NCI-H187 treated with DMSO at 0.1 percent for 48 hours (cell line): Measurements from ENCODE around the gene YY1.
A peak's percentile ranks its signal among the peaks of the same experiment; 100 is the strongest.
"Not testable (repeated sequence)": the region's sequence is repeated elsewhere in the genome, so short reads cannot be mapped to it uniquely, and the experiment has no call there.

ENCODE experiments used
- DNase-seq: peaks from one replicate; lab custom pipeline; 2025; lab: John Stamatoyannopoulos, UW

The YY1 gene

DNA sequence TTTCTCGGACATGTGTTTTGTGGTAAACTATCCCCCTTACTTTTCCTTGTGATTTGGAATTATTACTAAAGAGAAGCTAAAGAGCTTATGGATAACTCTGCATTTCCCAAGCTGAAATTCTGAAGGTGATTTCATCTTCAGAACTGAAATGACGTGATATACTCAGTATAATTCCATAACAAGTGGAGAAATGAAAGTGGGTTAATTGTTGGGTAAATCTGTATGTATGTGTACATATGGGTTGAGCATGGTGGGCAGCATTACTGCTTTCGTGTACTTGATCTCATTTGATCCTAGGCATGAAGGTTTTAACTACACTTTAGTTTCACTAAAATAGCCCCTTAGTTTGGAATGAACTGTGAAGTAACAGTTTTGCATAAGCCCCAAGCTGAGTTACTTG is 4.1 kb downstream of the YY1 start:
- DNase-seq = no peak

- DNase-seq = peak; percentile 22
Observed at GRCh38 chr14:100246809-100247428, 8.0 kb downstream of the YY1 start.

- no peak for DNase-seq
Observed at GRCh38 chr14:100250732-100251465, 12.0 kb downstream of the YY1 start.

DNA sequence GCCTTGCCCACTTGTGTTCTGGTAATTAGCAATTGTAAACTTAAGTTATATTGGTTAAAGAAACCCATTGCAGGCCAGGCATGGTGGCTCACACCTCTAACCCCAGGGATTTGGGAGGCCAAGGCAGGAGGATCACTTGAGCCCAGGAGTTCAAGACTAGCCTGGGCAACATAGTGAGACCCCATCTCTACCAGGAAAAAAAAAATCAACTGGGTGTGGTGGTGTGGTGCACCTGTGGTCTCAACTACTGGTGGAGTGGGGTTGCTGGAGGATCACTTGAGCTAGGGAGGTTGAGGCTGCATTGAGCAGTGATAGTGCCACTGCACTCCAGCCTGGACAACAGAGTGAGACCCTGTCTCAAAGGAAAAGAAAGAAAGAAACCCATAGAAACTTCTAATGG is 13.7 kb downstream of the YY1 start:
- DNase-seq = no peak

DNA sequence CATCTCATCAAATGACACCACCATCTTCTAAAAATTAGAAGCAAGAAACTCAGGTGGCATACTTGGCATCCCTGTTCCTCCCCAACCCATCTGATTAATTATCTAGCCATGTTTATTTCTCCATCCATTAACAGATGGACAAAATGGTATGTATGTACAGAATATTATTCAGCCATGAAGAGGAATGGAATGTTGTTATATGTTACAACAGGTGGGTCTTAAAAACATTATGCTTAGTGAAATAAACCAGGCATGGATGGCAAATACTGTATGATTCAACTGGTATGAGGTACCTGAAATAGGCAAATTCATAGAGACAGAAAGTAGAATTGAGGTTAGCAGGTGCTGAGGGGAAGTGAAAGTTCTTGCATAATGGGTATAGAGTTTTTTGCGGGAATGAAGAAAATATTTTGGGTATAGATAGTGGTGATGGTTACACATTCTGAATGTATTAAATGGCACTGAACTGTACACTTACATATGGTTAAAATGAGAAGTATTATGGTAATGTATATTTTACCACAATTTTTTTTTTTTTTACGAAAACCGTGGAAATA is 17.5 kb downstream of the YY1 start:
- DNase-seq = no peak

- no peak for DNase-seq
Observed at GRCh38 chr14:100261621-100262020, 22.7 kb downstream of the YY1 start.

DNA sequence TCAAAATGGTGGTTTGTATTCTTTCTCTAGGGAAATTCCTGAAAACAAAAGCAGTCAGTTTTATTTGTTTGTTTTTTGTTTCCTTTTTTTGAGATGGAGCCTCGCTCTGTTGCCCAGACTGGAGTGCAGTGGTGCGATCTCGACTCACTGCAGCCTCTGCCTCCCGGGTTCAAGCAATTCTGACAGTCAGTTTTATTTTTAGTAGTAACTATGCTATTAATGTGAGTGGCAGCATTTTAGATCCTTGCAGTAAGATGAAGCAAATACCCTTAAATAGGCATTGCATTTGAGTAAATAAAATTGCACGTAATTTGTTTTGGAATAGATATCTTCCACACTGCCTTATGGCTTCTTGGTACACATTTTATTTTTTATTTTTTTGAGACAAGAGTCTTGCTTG is 23.6 kb downstream of the YY1 start:
- DNase-seq = no peak

GRCh38 chr14:100263141-100263540 is 24.2 kb downstream of the YY1 start:
- no peak for DNase-seq

GRCh38 chr14:100267990-100268389 is 29.0 kb downstream of the YY1 start:
- DNase-seq = no peak

GRCh38 chr14:100268591-100269207 is 29.8 kb downstream of the YY1 start:
- no peak for DNase-seq

GRCh38 chr14:100271247-100271939 is 32.4 kb downstream of the YY1 start:
- no peak for DNase-seq

DNA sequence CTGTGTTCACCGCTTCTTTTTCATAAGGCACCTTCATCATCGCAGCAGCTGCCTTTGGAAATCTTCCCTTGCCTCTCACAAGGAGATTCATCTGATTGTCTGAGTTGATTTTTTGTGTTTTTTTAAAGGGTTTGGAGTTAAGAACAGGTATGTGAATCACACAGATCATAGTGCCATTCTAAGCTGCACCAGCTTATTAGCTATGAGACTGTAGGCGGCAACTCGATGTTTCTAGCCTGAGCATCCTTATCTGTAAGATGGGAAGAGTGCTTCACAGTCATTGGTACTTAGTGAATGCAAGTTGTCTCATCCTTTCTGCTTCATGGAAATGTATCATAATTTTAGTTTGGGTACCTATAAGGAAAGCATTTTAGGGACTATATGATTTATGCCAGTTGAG is 35.3 kb downstream of the YY1 start:
- DNase-seq = no peak

DNA sequence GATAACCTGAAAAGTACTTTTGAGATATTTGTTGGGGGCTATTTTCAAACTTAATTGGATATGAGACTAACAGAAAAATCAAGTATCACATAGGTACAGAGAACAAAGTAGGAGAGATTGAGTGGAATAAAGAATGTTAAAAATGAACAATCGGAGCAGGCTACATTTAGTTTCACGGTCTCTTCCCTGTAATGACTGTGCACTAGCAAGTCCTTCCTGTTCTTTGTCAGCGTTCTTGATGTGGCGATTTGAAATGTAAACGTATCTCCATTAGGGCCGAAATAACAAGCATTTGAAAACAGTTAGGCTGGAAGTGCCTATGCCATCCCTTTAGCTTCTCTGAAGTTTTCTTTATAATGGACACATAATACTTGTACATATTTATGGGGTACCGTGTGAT is 36.3 kb downstream of the YY1 start:
- DNase-seq = no peak

GRCh38 chr14:100278702-100279101 is 39.8 kb downstream of the YY1 start:
- no peak for DNase-seq

DNA sequence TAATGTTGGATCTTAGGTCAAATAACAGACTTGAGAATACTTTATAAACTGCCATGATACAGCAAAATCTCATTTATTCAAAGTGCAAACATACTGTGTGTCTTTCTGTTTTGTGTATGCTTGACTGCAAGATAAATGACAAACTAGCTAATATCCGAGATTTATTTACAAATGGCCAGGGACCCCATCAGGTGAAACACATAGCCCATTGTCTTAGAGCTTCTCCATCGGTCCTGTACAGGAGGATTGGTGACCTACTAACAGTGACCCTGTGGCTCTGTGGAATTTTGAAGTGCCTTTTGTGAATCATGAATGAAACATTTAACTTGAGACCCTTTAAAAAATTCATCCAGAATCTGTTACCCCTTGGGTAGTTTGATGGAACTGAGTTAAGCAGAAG is 40.2 kb downstream of the YY1 start:
- DNase-seq = no peak

- no peak for DNase-seq
Observed at GRCh38 chr14:100279563-100279962, 40.6 kb downstream of the YY1 start.

- no peak for DNase-seq
Observed at GRCh38 chr14:100281286-100282082, 42.5 kb downstream of the YY1 start.

GRCh38 chr14:100282083-100282350 is 43.1 kb downstream of the YY1 start:
- no peak for DNase-seq

- DNase-seq = no peak
Observed at GRCh38 chr14:100282766-100283419, 43.9 kb downstream of the YY1 start.

- DNase-seq = not testable (repeated sequence)
Observed at GRCh38 chr14:100283436-100283835, 44.5 kb downstream of the YY1 start.
